HUES48 (cell line): Measurements from ENCODE around the gene TOMM7.
"Not testable (repeated sequence)": the region's sequence is repeated elsewhere in the genome, so short reads cannot be mapped to it uniquely, and the experiment has no call there.

Experiments used
- H3K27ac ChIP-seq: one replicate; pipeline ENCODE4 v1.7.0; 2013; ENCODE audit warnings: low read depth, low read length, inconsistent platforms
- H3K27me3 ChIP-seq: 2 replicates; pipeline ENCODE4 v1.6.1; 2013; ENCODE audit warnings: mild to moderate bottlenecking, low read length; ENCODE audit not compliant: control insufficient read depth, insufficient read depth
- H3K36me3 ChIP-seq: 2 replicates; pipeline ENCODE4 v1.6.1; 2013; ENCODE audit warnings: low read length; ENCODE audit not compliant: control insufficient read depth, insufficient read depth
- H3K4me1 ChIP-seq: 2 replicates; pipeline ENCODE4 v1.6.1; 2013; ENCODE audit warnings: mild to moderate bottlenecking, low read length; ENCODE audit not compliant: control insufficient read depth, insufficient read depth
- H3K4me3 ChIP-seq: 2 replicates; pipeline ENCODE4 v1.5.1; 2013; ENCODE audit warnings: mild to moderate bottlenecking, low read depth, low read length
- H3K9ac ChIP-seq: 2 replicates; pipeline ENCODE4 v1.6.1; 2013; ENCODE audit warnings: mild to moderate bottlenecking, low read depth, low read length, moderate library complexity
- H3K9me3 ChIP-seq: 2 replicates; pipeline ENCODE4 v1.6.1; 2013; ENCODE audit warnings: low read length; ENCODE audit not compliant: control insufficient read depth, insufficient read depth

The TOMM7 gene

DNA sequence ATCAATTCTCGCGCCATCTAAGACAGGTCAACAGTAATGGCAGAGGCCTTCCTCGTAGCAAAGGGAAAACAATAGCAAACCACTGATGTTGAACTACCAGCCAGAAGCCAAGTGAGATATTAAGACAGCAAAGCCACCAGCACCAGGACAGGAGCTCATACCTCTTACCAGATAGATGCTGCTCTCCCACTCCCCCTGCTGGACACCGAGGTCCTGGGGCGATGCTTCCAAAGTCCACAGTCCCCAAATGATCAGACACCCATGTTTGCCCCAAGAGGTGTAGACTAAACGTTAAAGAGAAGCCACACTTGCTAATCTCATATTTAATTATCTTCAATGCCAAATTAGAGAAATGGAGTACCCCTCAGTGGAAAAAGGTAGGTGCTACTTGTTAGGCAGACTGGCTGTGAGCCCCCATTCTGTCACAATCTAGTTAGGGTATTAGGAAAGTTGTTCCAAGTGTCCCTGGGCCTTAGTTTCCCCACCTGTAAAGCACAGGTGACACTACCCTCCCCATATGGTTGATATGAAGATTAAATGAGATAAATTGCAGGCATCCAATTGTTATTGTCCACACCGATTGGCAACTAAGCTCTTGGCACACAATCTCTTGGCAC lies 39.9 kb downstream of the TOMM7 start:
- Histone ChIP-seq H3K4me3 (no peak overlapping the region), H3K9me3 (no peaks in the 10 kb centered on the region), H3K9ac (no peak overlapping the region)

DNA sequence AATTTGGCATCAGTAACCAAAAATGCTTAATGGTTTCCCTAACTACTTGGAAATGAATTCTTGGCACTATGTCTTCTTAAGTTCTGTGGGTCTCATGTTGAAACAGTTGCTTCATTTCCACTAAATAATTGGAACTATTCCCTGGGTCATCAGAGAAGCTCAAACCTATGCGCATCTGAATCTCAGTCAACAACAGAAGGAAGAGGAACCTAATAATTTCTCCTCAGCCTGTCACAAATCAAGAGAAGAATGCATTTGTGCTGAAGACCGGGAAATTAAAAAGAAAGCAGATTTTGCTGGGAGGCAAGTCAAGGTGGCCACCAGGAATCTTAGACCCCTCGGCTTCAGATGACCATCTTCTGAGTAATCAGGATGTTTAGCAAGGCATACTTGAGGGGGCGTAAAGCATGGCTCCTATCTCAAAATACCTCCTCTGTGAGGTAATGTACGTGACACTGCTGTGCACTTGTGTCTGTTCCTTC lies 41.4 kb downstream of the TOMM7 start:
- no peak overlapping the region for H3K9ac ChIP-seq
- peaks cover 8% of the 10 kb centered on the region; the same call in 1 of the 2 replicates for H3K4me1 ChIP-seq
- H3K9me3 ChIP-seq = no peaks in the 10 kb centered on the region
- H3K27me3 ChIP-seq = no peaks in the 10 kb centered on the region
- H3K36me3 ChIP-seq = no peaks in the 10 kb centered on the region
- no peak overlapping the region for H3K27ac ChIP-seq
- no peak overlapping the region for H3K4me3 ChIP-seq

More for the DNA sequence above, 39.9 kb downstream of the TOMM7 start:
- Histone ChIP-seq H3K27ac (no peak overlapping the region), H3K4me1 (peaks cover 10% of the 10 kb centered on the region; the same call in 1 of the 2 replicates), H3K36me3 (no peaks in the 10 kb centered on the region), H3K27me3 (no peaks in the 10 kb centered on the region)

DNA sequence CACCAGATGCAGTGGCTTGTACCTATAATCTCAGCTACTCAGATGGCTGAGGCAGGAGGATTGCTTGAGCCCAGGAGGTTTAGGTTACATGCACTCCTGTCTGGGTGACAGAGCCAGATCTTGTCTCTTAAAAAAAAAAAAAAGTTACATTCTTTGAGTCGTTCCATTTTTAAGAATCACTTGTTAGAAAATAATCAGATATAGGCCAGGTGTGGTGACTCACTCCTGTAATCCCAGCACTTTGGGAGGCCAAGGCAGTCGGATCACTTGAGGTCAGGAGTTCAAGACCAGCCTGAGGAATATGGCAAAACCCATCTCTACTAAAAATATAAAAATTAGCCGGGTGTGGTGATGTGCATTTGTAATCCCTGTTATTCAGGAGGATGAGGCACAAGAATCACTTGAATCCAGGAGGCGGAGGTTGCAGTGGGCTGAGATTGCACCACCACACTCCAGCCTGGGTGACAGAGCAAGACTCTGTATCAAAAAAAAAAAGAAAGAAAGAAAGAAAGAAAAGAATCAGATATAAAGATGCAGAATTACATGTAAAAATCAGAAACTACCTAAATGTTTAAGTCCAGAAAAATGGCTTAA lies 42.8 kb downstream of the TOMM7 start:
- H3K9ac ChIP-seq, H3K36me3 ChIP-seq, H3K4me1 ChIP-seq, H3K27me3 ChIP-seq, H3K9me3 ChIP-seq, H3K4me3 ChIP-seq, H3K27ac ChIP-seq: not testable (repeated sequence)

GRCh38 chr7:22776964-22777363 lies 45.7 kb downstream of the TOMM7 start:
- H3K27ac ChIP-seq = no peak overlapping the region
- no peak overlapping the region for H3K9ac ChIP-seq
- no peaks in the 10 kb centered on the region for H3K27me3 ChIP-seq
- H3K4me1 ChIP-seq = no peaks in the 10 kb centered on the region
- H3K9me3 ChIP-seq = no peaks in the 10 kb centered on the region
- no peak overlapping the region for H3K4me3 ChIP-seq
- no peaks in the 10 kb centered on the region for H3K36me3 ChIP-seq

- no peak overlapping the region for H3K4me3 ChIP-seq
- H3K4me1 ChIP-seq = no peaks in the 10 kb centered on the region
- H3K36me3 ChIP-seq = no peaks in the 10 kb centered on the region
- no peak overlapping the region for H3K9ac ChIP-seq
- H3K27ac ChIP-seq = no peak overlapping the region
- no peaks in the 10 kb centered on the region for H3K9me3 ChIP-seq
- no peaks in the 10 kb centered on the region for H3K27me3 ChIP-seq
Observed at GRCh38 chr7:22772885-22773284, 49.8 kb downstream of the TOMM7 start.

GRCh38 chr7:22771872-22772228 lies 50.8 kb downstream of the TOMM7 start:
- Histone ChIP-seq H3K36me3 (no peaks in the 10 kb centered on the region), H3K4me1 (no peaks in the 10 kb centered on the region), H3K27me3 (no peaks in the 10 kb centered on the region), H3K9ac (no peak overlapping the region), H3K9me3 (no peaks in the 10 kb centered on the region), H3K4me3 (no peak overlapping the region), H3K27ac (no peak overlapping the region)

DNA sequence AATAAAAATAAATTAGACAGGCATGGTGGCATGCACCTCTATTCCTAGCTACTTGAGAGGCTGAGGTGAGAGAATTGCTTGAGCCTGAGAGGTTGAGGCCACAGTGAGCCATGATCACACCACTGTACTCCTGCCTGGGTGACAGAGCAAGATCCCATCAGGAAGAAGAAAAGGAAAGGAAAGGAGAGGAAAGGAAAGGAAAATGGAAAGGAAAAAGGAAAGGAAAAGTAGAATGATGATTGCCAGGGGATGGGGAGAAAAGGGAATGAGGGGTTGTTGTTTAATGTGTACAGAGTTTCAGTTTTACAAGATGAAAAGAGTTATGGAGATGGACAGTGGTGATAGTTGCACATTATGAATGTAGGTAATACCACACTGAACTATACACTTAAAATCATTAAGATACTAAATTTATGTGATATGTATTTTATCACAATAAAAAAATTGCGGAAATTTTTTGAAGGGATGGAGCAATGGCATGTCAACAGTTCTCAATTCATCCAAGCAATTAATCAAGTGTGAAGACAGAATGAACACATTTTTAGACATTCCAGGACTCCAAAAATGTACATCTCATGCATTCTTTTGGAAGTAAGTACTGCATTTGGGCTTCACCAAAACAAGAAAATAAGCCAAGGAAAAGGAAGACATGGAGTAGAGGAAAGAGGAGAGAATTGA lies 51.3 kb downstream of the TOMM7 start:
- H3K27ac ChIP-seq = no peak overlapping the region
- no peaks in the 10 kb centered on the region for H3K9me3 ChIP-seq
- H3K9ac ChIP-seq = no peak overlapping the region
- no peak overlapping the region for H3K4me3 ChIP-seq
- H3K27me3 ChIP-seq = no peaks in the 10 kb centered on the region
- H3K36me3 ChIP-seq = no peaks in the 10 kb centered on the region
- no peaks in the 10 kb centered on the region for H3K4me1 ChIP-seq

DNA sequence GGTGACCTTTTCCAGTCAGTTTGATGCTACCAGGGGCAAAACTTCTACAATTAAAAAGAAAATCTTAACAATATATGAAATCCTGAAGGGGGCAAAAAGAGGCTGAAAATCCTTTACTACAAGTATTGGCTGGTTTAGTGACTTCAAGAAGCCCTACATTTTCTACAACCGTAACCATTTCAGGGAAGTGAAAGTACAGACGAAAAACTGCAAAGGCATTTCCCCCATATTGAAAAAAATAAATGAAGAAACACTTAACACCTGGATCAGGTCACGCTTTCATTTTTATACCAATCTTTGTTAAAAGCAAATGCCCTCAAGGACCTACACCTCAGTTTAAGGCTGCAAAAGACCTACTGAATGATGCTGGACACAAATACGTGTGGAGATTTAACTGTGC lies 57.0 kb downstream of the TOMM7 start:
- Histone ChIP-seq H3K9me3 (no peaks in the 10 kb centered on the region), H3K27ac (no peak overlapping the region), H3K9ac (no peak overlapping the region), H3K27me3 (no peaks in the 10 kb centered on the region), H3K4me1 (no peaks in the 10 kb centered on the region), H3K4me3 (no peak overlapping the region), H3K36me3 (no peaks in the 10 kb centered on the region)
